GM21786 (cell line): ENCODE measurements around the gene KRTAP10-5.
"Not testable (repeated sequence)": the region's sequence is repeated elsewhere in the genome, so short reads cannot be mapped to it uniquely, and the experiment has no call there.

Experiments
- ATAC-seq: cut with Tn5 transposase; IDR thresholded peaks from one replicate; pipeline ENCODE4 v1.9.1; 2021; ENCODE audit not compliant: unreplicated experiment

KRTAP10-5 gene

GRCh38 chr21:44611551-44611950 lies 31.1 kb upstream of the KRTAP10-5 start:
- ATAC-seq, result no peak

- ATAC-seq, result not testable (repeated sequence)
Measured at GRCh38 chr21:44610157-44610843, 29.9 kb upstream of the KRTAP10-5 start.

GRCh38 chr21:44609193-44609592 lies 28.8 kb upstream of the KRTAP10-5 start:
- no peak for ATAC-seq

GRCh38 chr21:44606495-44606894 lies 26.1 kb upstream of the KRTAP10-5 start:
- ATAC-seq, result no peak

- ATAC-seq, result no peak
Measured at GRCh38 chr21:44603911-44604310, 23.5 kb upstream of the KRTAP10-5 start.

GRCh38 chr21:44603109-44603875 lies 22.9 kb upstream of the KRTAP10-5 start:
- no peak for ATAC-seq

GRCh38 chr21:44602463-44602850 lies 22.1 kb upstream of the KRTAP10-5 start:
- ATAC-seq, result no peak

- no peak for ATAC-seq
Measured at GRCh38 chr21:44601596-44602462, 21.4 kb upstream of the KRTAP10-5 start.

GRCh38 chr21:44601091-44601490 lies 20.7 kb upstream of the KRTAP10-5 start:
- ATAC-seq, result not testable (repeated sequence)

- ATAC-seq, result not testable (repeated sequence)
Measured at GRCh38 chr21:44600118-44600978, 19.9 kb upstream of the KRTAP10-5 start, which contains the start of gene KRTAP10-7. KRTAP10-7 (plus strand) TSS chr21:44600597; CDS start chr21:44600622, 25 bp downstream.

GRCh38 chr21:44599264-44600029 lies 19.0 kb upstream of the KRTAP10-5 start:
- no peak for ATAC-seq

GRCh38 chr21:44598061-44598460 lies 17.7 kb upstream of the KRTAP10-5 start:
- ATAC-seq, result no peak

- no peak for ATAC-seq
Measured at GRCh38 chr21:44596068-44596725, 15.8 kb upstream of the KRTAP10-5 start.

GRCh38 chr21:44595524-44595923 lies 15.1 kb upstream of the KRTAP10-5 start:
- no peak for ATAC-seq

GRCh38 chr21:44594406-44594916 lies 14.1 kb upstream of the KRTAP10-5 start:
- no peak for ATAC-seq

- no peak for ATAC-seq
Measured at GRCh38 chr21:44593598-44594405, 13.4 kb upstream of the KRTAP10-5 start.

- no peak for ATAC-seq
Measured at GRCh38 chr21:44592446-44593311, 12.3 kb upstream of the KRTAP10-5 start, which contains the start of gene KRTAP10-6. KRTAP10-6 (minus strand) TSS chr21:44592505; CDS start chr21:44592484, 21 bp downstream.
